NB4 (cell line): Measurements from ENCODE around the gene ST8SIA6.

Source experiments
- DNase-seq: peaks from one replicate; pipeline ENCODE4 v3.0.0; 2010; ENCODE audit warnings: low read depth
- H3K4me3 ChIP-seq: one replicate; pipeline ENCODE4 v1.5.1; 2011; ENCODE audit warnings: mild to moderate bottlenecking, low read depth, low read length, moderate library complexity
- CTCF ChIP-seq: IDR thresholded peaks from one replicate; pipeline ENCODE4 v1.5.1; 2012; ENCODE audit warnings: low read depth, low read length
- MAX ChIP-seq: IDR thresholded peaks from 2 replicates; pipeline ENCODE4 v1.6.1; 2011; ENCODE audit warnings: low read depth, low read length
- MYC ChIP-seq: IDR thresholded peaks from 2 replicates; pipeline ENCODE4 v1.6.1; 2011; ENCODE audit warnings: low read depth, low read length
- POLR2A ChIP-seq: IDR thresholded peaks from 2 replicates; pipeline ENCODE4 v1.6.1; 2011; ENCODE audit warnings: mild to moderate bottlenecking; ENCODE audit not compliant: insufficient read length; ENCODE audit errors: extremely low read depth

Gene ST8SIA6

GRCh38 chr10:17351506-17351905 lies 102.9 kb downstream of the ST8SIA6 start:
- TF ChIP-seq POLR2A: no peak
- TF ChIP-seq CTCF: no peak
- no peak for TF ChIP-seq MYC
- TF ChIP-seq MAX: no peak
- no peak for DNase-seq
- no peak overlapping the region for H3K4me3 ChIP-seq

GRCh38 chr10:17349717-17350116 lies 104.7 kb downstream of the ST8SIA6 start:
- H3K4me3 ChIP-seq: no peak overlapping the region
- DNase-seq: no peak
- TF ChIP-seq MYC (no peak), MAX (no peak), POLR2A (no peak)

GRCh38 chr10:17348501-17349349 lies 105.7 kb downstream of the ST8SIA6 start:
- no peak for TF ChIP-seq MAX
- TF ChIP-seq POLR2A: no peak
- TF ChIP-seq MYC: no peak
- TF ChIP-seq CTCF: no peak
- no peak overlapping the region for H3K4me3 ChIP-seq
- DNase-seq: no peak

GRCh38 chr10:17348011-17348500 lies 106.3 kb downstream of the ST8SIA6 start:
- no peak for DNase-seq
- H3K4me3 ChIP-seq: no peak overlapping the region
- TF ChIP-seq CTCF (no peak), MAX (no peak), POLR2A (no peak)

GRCh38 chr10:17344206-17344605 lies 110.2 kb downstream of the ST8SIA6 start:
- no peak overlapping the region for H3K4me3 ChIP-seq
- DNase-seq: no peak
- TF ChIP-seq POLR2A (no peak), MYC (no peak), CTCF (no peak), MAX (no peak)

GRCh38 chr10:17343118-17343517 lies 111.3 kb downstream of the ST8SIA6 start:
- no peak for DNase-seq
- no peak overlapping the region for H3K4me3 ChIP-seq
- no peak for TF ChIP-seq POLR2A
- no peak for TF ChIP-seq MYC
- TF ChIP-seq MAX: no peak
- TF ChIP-seq CTCF: no peak
